HCT116 (cell line): ENCODE data around the gene TSC2. TPM values are rescaled to one million over a fixed set of nuclear protein-coding genes. Genes with fewer than 3 reads are reported as not detected.
"Not testable (repeated sequence)": the region's sequence is repeated elsewhere in the genome, so short reads cannot be mapped to it uniquely, and the experiment has no call there.

ENCODE experiments used
- ATAC-seq: fragments of 200-7000 bp; cut with Tn5 transposase; 2 replicates; pipeline ENCODE4 v1.9.1; 2020; ENCODE audit warnings: mild to moderate bottlenecking, moderate library complexity
- BruUV-seq: library from RNA; stranded (reverse); fragments of 400-500 nt; replicated peaks from 2 replicates; lab custom pipeline; 2021; lab: Mats Ljungman, UMichigan
- CTCF ChIA-PET: fragments of 300-600 bp; sonication (Branson Sonifier 250); formaldehyde crosslinking; loops from one replicate; lab custom pipeline; 2021; ENCODE audit warnings: antibody characterized with exemption; lab: Charles Lee
- POLR2A ChIA-PET: fragments of 300-600, 350-600 bp; sonication (Branson Sonifier 250); formaldehyde crosslinking; loops from one replicate; lab custom pipeline; 2021; ENCODE audit warnings: antibody characterized with exemption; lab: Charles Lee
- RAD21 ChIA-PET, 2 experiments: fragments of 300-600 bp; sonication (Branson Sonifier 250); formaldehyde crosslinking; loops; one replicate each; lab custom pipeline; 2023; ENCODE audit warnings: low total read pairs in 2 of 2; ENCODE audit not compliant: uncharacterized antibody in 2 of 2, unreplicated experiment in 2 of 2, low non-redundant PET in 1 of 2; lab: Charles Lee
- DNase-seq: peaks from one replicate; pipeline ENCODE4 v3.0.0-alpha.2; 2010; ENCODE audit warnings: low read depth, low spot score
- H2AFZ ChIP-seq: fragments of 200-600 bp; shearing (Covaris generic), sonication (generic); 2 replicates; pipeline ENCODE4 v1.6.1; 2017; ENCODE audit warnings: low read depth, mixed run types, mixed read lengths, antibody characterized with exemption, low read length; ENCODE audit not compliant: poor library complexity, severe bottlenecking
- H3K27ac ChIP-seq: 2 replicates; pipeline ENCODE4 v1.5.1; 2012; ENCODE audit warnings: low read depth, low read length
- H3K27me3 ChIP-seq: fragments of 200-600 bp; sonication (generic); 2 replicates; pipeline ENCODE4 v1.6.1; 2016; ENCODE audit warnings: mixed run types, low read length, mixed read lengths; ENCODE audit not compliant: insufficient read depth
- H3K36me3 ChIP-seq, 2 experiments: fragments of 200-500 bp in 1 of 2; fragments of 200-600 bp in 1 of 2; sonication (Bioruptor generic) in 1 of 2; sonication (generic) in 1 of 2; 2 replicates each; pipeline versions ENCODE4 v1.5.1 to v1.6.1; 2014 to 2016; ENCODE audit warnings: low read length in 2 of 2, inconsistent platforms in 1 of 2, mixed read lengths in 1 of 2, mixed run types in 1 of 2; ENCODE audit not compliant: insufficient read depth in 2 of 2, control insufficient read depth in 1 of 2
- H3K4me1 ChIP-seq, 2 experiments: fragments of 200-600 bp in 1 of 2; sonication (generic) in 1 of 2; 2 replicates each; pipeline versions ENCODE4 v1.5.1 to v1.6.1; 2012 to 2017; ENCODE audit warnings: low read length in 2 of 2, inconsistent platforms in 1 of 2, mild to moderate bottlenecking in 1 of 2, mixed read lengths in 1 of 2, mixed run types in 1 of 2, moderate library complexity in 1 of 2; ENCODE audit not compliant: insufficient read depth in 2 of 2, control insufficient read depth in 1 of 2
- H3K4me2 ChIP-seq: fragments of 200-600 bp; sonication (generic); 2 replicates; pipeline ENCODE4 v1.6.1; 2017; ENCODE audit warnings: mixed run types, low read length, mixed read lengths
- H3K4me3 ChIP-seq, 2 experiments: fragments of 200-600 bp in 1 of 2; sonication (generic) in 1 of 2; replicated peaks in 1 of 2; 2 replicates each; pipeline ENCODE4 v1.5.1; 2011 to 2016; ENCODE audit warnings: low read length in 2 of 2, control low read depth in 1 of 2, low read depth in 1 of 2, mild to moderate bottlenecking in 1 of 2, mixed read lengths in 1 of 2, mixed run types in 1 of 2
- H3K79me2 ChIP-seq: fragments of 200-600 bp; sonication (generic); 2 replicates; pipeline ENCODE4 v1.6.1; 2017; ENCODE audit warnings: mild to moderate bottlenecking, mixed run types, low read length, moderate library complexity, mixed read lengths; ENCODE audit not compliant: insufficient read depth
- H3K9ac ChIP-seq: fragments of 200-600 bp; sonication (generic); 2 replicates; pipeline ENCODE4 v1.6.1; 2016; ENCODE audit warnings: low read length, mixed read lengths
- H3K9me2 ChIP-seq: fragments of 200-600 bp; sonication (generic), shearing (Covaris generic); 2 replicates; pipeline ENCODE4 v1.6.1; 2017; ENCODE audit warnings: mixed run types, mild to moderate bottlenecking, moderate library complexity; ENCODE audit not compliant: insufficient read depth
- H3K9me3 ChIP-seq, 2 experiments: fragments of 200-500 bp in 1 of 2; fragments of 200-600 bp in 1 of 2; sonication (Bioruptor generic) in 1 of 2; sonication (generic) in 1 of 2; 2 replicates each; pipeline ENCODE4 v1.6.1; 2014 to 2017; ENCODE audit warnings: low read length in 2 of 2, mixed read lengths in 2 of 2, inconsistent platforms in 1 of 2, low read depth in 1 of 2, mild to moderate bottlenecking in 1 of 2, mixed run types in 1 of 2, moderate library complexity in 1 of 2; ENCODE audit not compliant: control insufficient read depth in 1 of 2, insufficient read depth in 1 of 2
- H4K20me1 ChIP-seq: fragments of 200-600 bp; sonication (generic), shearing (Covaris generic); 2 replicates; pipeline ENCODE4 v1.6.1; 2017; ENCODE audit warnings: mixed run types, mild to moderate bottlenecking, moderate library complexity; ENCODE audit not compliant: insufficient read depth
- intact Hi-C: fragments of 100-400 bp; cut with micrococcal nuclease; formaldehyde crosslinking; loops from 2 replicates; pipeline ENCODE4 v1.10.0; 2022
- total RNA-seq: library from RNA; stranded (reverse); gene quantifications from one replicate; pipeline ENCODE4 v1.2.1, GENCODE V29; 2021; ENCODE audit not compliant: unreplicated experiment

TSC2 gene
- total RNA-seq, 1 experiment from 2014 or later: 74.1 TPM

GRCh38 chr16:2126161-2126743 lies 78.5 kb downstream of the TSC2 start:
- H3K9me2 ChIP-seq, CTCF ChIA-PET, H3K4me2 ChIP-seq, H3K9ac ChIP-seq, H3K27me3 ChIP-seq, H3K9me3 ChIP-seq, POLR2A ChIA-PET, ATAC-seq, H3K4me3 ChIP-seq, H3K36me3 ChIP-seq, H2AFZ ChIP-seq, H3K27ac ChIP-seq, BruUV-seq, H4K20me1 ChIP-seq, RAD21 ChIA-PET, DNase-seq, intact Hi-C loops: not testable (repeated sequence)
- peaks cover 11 to 29% of the 10 kb centered on the region in 2 experiments for H3K4me1 ChIP-seq
- H3K79me2 ChIP-seq: peaks cover 33% of the 10 kb centered on the region; the same call in 1 of the 2 replicates

- H3K9me2 ChIP-seq, H4K20me1 ChIP-seq, H3K4me3 ChIP-seq, RAD21 ChIA-PET, CTCF ChIA-PET, H2AFZ ChIP-seq, H3K9ac ChIP-seq, H3K9me3 ChIP-seq, BruUV-seq, H3K27me3 ChIP-seq, intact Hi-C loops, H3K36me3 ChIP-seq, POLR2A ChIA-PET, DNase-seq: not testable (repeated sequence)
- peak; percentile 5; the same call in 1 of the 2 replicates for ATAC-seq
- Histone ChIP-seq H3K4me2 (0 out of 2 replicates have a peak overlapping the region, but pooled peaks have one; percentile 43), H3K4me1 (peaks cover 11 to 29% of the 10 kb centered on the region in 2 experiments), H3K79me2 (peaks cover 31% of the 10 kb centered on the region; the same call in 1 of the 2 replicates), H3K27ac (peak overlapping the region; percentile 20)
These were observed 79.3 kb downstream of the TSC2 start for GRCh38 chr16:2126928-2127556.

- Histone ChIP-seq H3K4me1 (peaks cover 11 to 29% of the 10 kb centered on the region in 2 experiments), H3K4me2 (peak overlapping the region; percentile 43; the same call in 1 of the 2 replicates), H3K79me2 (peaks cover 27% of the 10 kb centered on the region; the same call in 1 of the 2 replicates), H3K27ac (peak overlapping the region; percentile 20)
- H3K4me3 ChIP-seq, H2AFZ ChIP-seq, CTCF ChIA-PET, DNase-seq, H3K36me3 ChIP-seq, H3K27me3 ChIP-seq, H3K9ac ChIP-seq, intact Hi-C loops, POLR2A ChIA-PET, H4K20me1 ChIP-seq, H3K9me2 ChIP-seq, BruUV-seq, H3K9me3 ChIP-seq, RAD21 ChIA-PET: not testable (repeated sequence)
- peak; percentile 44 for ATAC-seq
These were observed 80.0 kb downstream of the TSC2 start for GRCh38 chr16:2127630-2128280.

GRCh38 chr16:2129251-2129650 lies 81.5 kb downstream of the TSC2 start:
- H3K4me1 ChIP-seq: peaks cover 11 to 29% of the 10 kb centered on the region in 2 experiments
- H3K9me2 ChIP-seq, intact Hi-C loops, DNase-seq, POLR2A ChIA-PET, RAD21 ChIA-PET, CTCF ChIA-PET, H4K20me1 ChIP-seq, H3K27me3 ChIP-seq, H3K9me3 ChIP-seq, BruUV-seq, H3K36me3 ChIP-seq, H2AFZ ChIP-seq, H3K4me3 ChIP-seq: not testable (repeated sequence)
- ATAC-seq: peak; percentile 20
- H3K9ac ChIP-seq: peak overlapping the region; percentile 65; the same call in 1 of the 2 replicates
- H3K79me2 ChIP-seq: peaks cover 27% of the 10 kb centered on the region; the same call in 1 of the 2 replicates
- peak overlapping the region; percentile 84 for H3K27ac ChIP-seq
- H3K4me2 ChIP-seq: peak overlapping the region; percentile 78
